ENCODE data around the gene CANT1.

Gene CANT1

DNA sequence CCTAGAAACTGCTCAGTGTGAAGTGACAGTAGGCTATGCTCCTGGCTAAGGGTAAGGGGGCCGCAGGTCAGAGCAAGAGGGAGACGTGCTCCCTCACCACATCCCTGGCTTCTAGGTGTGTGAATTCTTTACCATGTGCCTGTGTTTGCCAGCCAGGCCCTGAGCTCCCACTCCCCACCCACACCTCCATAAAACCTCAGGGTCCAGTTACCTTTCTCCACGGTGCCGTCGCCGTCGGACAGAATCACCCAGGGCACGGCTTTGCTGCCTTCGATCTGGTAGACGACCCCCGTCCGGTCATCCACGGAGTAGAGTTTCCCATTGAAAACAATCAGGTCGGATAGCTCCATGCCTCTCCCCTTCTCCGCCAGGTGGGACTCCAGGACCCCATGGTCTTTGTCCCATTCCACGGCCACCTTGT, 12.8 kb downstream of the CANT1 start:
- no peak overlapping the region for H3K27ac ChIP-seq (ENCODE audit: low read depth, low read length)
- H4K91ac ChIP-seq (ENCODE audit: low read depth, low read length), result no peak overlapping the region
- no peak overlapping the region for H2AK5ac ChIP-seq (ENCODE audit: low read length)
- no peak overlapping the region for H3K4ac ChIP-seq (ENCODE audit: low read depth, low read length)
- H3K27me3 ChIP-seq (ENCODE audit: insufficient read depth, low read length), result no peaks in the 10 kb centered on the region
- no peaks in the 10 kb centered on the region for H3K79me1 ChIP-seq (ENCODE audit: low read length)
- H2BK120ac ChIP-seq (ENCODE audit: insufficient read depth, low read length, poor library complexity), result no peak overlapping the region
- peaks cover 72 to 86% of the 10 kb centered on the region in 2 experiments for H3K36me3 ChIP-seq (ENCODE audit: control insufficient read depth in 1 of 2, insufficient read depth in 2 of 2, low read length in 2 of 2)
- H3K9ac ChIP-seq (ENCODE audit: low read length), result no peak overlapping the region
- no peaks in the 10 kb centered on the region for H3K79me2 ChIP-seq (ENCODE audit: control insufficient read depth, insufficient read depth, low read length, poor library complexity)
- no peak overlapping the region for H2AFZ ChIP-seq (ENCODE audit: insufficient read depth, low read length, poor library complexity)
- H3K23ac ChIP-seq (ENCODE audit: low read length), result no peak overlapping the region
- no peak for DNase-seq
- no peak overlapping the region for H3K4me2 ChIP-seq (ENCODE audit: low read length)
- no peaks in the 10 kb centered on the region for H3K4me1 ChIP-seq (ENCODE audit: control insufficient read depth in 1 of 2, insufficient read depth in 2 of 2, low read length in 2 of 2)
- H2BK5ac ChIP-seq (ENCODE audit: low read depth, low read length, poor library complexity), result no peak overlapping the region
- no peak overlapping the region for H3K18ac ChIP-seq (ENCODE audit: low read length)
- no peak overlapping the region for H3K4me3 ChIP-seq (ENCODE audit: low read depth, low read length)
- no peak overlapping the region for H4K12ac ChIP-seq (ENCODE audit: low read depth, low read length)
- no peak overlapping the region for H2BK12ac ChIP-seq (ENCODE audit: low read length)
- H3K14ac ChIP-seq (ENCODE audit: low read length), result no peak overlapping the region
- peaks cover 7% of the 10 kb centered on the region for H3K9me3 ChIP-seq (ENCODE audit: insufficient read depth, low read depth, low read length)
- no CpG with 5 or more reads among the region's 16 CpGs for WGBS (ENCODE audit: extremely low coverage, insufficient coverage, insufficient read length)
- no peak overlapping the region for H4K8ac ChIP-seq (ENCODE audit: low read depth, low read length)

DNA sequence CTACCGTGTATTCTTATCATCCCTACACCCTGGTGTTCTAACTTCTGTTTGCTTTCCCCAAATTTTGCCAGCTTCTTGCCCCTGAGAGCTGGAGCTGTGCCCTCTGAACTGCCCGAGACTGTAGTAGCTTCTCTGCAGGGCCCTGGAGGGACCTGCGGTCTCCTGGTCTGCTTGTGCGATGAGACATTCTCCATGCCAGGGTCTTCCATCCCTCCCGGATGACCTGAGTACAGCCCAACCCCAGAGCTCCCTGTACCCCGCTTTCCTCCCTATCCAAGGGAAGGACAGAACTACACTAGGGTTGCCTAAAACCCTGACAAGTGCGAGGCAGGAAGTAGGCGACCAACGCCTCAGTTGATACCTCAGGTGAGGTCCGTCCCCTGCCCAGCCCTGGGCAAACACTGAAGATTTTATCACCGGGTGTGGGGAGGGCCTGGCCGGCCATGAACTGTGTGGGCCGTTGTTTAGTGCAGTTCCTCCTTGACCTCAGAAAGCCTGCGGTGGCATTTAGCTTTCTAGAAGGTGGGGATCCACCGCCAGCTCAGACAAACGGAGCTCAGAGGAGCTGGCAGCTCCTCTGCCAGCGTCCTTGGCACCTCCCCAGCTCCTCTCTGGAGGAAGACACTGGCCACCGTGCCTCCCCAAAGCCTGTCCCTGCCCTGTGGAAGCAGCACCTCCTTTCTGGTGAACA, 13.7 kb downstream of the CANT1 start:
- Histone ChIP-seq H2AK5ac (ENCODE audit: low read length) (no peak overlapping the region), H3K36me3 (ENCODE audit: control insufficient read depth in 1 of 2, insufficient read depth in 2 of 2, low read length in 2 of 2) (peaks cover 80 to 90% of the 10 kb centered on the region in 2 experiments), H2BK12ac (ENCODE audit: low read length) (no peak overlapping the region), H2BK5ac (ENCODE audit: low read depth, low read length, poor library complexity) (no peak overlapping the region), H3K18ac (ENCODE audit: low read length) (no peak overlapping the region), H3K27ac (ENCODE audit: low read depth, low read length) (no peak overlapping the region), H3K4ac (ENCODE audit: low read depth, low read length) (no peak overlapping the region), H3K9ac (ENCODE audit: low read length) (no peak overlapping the region), H3K4me1 (ENCODE audit: control insufficient read depth in 1 of 2, insufficient read depth in 2 of 2, low read length in 2 of 2) (no peaks in the 10 kb centered on the region), H4K91ac (ENCODE audit: low read depth, low read length) (no peak overlapping the region), H3K79me1 (ENCODE audit: low read length) (no peaks in the 10 kb centered on the region), H2BK120ac (ENCODE audit: insufficient read depth, low read length, poor library complexity) (no peak overlapping the region), H2AFZ (ENCODE audit: insufficient read depth, low read length, poor library complexity) (no peak overlapping the region), H3K14ac (ENCODE audit: low read length) (no peak overlapping the region), H3K27me3 (ENCODE audit: insufficient read depth, low read length) (no peaks in the 10 kb centered on the region), H3K4me3 (ENCODE audit: low read depth, low read length) (no peak overlapping the region), H3K9me3 (ENCODE audit: insufficient read depth, low read depth, low read length) (peaks cover 7% of the 10 kb centered on the region), H3K4me2 (ENCODE audit: low read length) (no peak overlapping the region), H3K79me2 (ENCODE audit: control insufficient read depth, insufficient read depth, low read length, poor library complexity) (no peaks in the 10 kb centered on the region), H3K23ac (ENCODE audit: low read length) (no peak overlapping the region), H4K8ac (ENCODE audit: low read depth, low read length) (no peak overlapping the region), H4K12ac (ENCODE audit: low read depth, low read length) (no peak overlapping the region)
- DNase-seq, result no peak
- WGBS (ENCODE audit: extremely low coverage, insufficient coverage, insufficient read length), result no CpG with 5 or more reads among the region's 18 CpGs

GRCh38 chr17:78995022-78995760, 14.4 kb downstream of the CANT1 start:
- Histone ChIP-seq H3K14ac (ENCODE audit: low read length) (no peak overlapping the region), H2AK5ac (ENCODE audit: low read length) (no peak overlapping the region), H3K18ac (ENCODE audit: low read length) (no peak overlapping the region), H2BK5ac (ENCODE audit: low read depth, low read length, poor library complexity) (no peak overlapping the region), H4K8ac (ENCODE audit: low read depth, low read length) (no peak overlapping the region), H3K4me1 (ENCODE audit: control insufficient read depth in 1 of 2, insufficient read depth in 2 of 2, low read length in 2 of 2) (no peaks in the 10 kb centered on the region), H3K27me3 (ENCODE audit: insufficient read depth, low read length) (no peaks in the 10 kb centered on the region), H3K27ac (ENCODE audit: low read depth, low read length) (no peak overlapping the region), H3K23ac (ENCODE audit: low read length) (no peak overlapping the region), H2BK120ac (ENCODE audit: insufficient read depth, low read length, poor library complexity) (no peak overlapping the region), H3K4ac (ENCODE audit: low read depth, low read length) (no peak overlapping the region), H3K79me1 (ENCODE audit: low read length) (no peaks in the 10 kb centered on the region), H2BK12ac (ENCODE audit: low read length) (no peak overlapping the region), H2AFZ (ENCODE audit: insufficient read depth, low read length, poor library complexity) (no peak overlapping the region), H3K4me2 (ENCODE audit: low read length) (no peak overlapping the region), H3K9me3 (ENCODE audit: insufficient read depth, low read depth, low read length) (peaks cover 7% of the 10 kb centered on the region), H3K36me3 (ENCODE audit: control insufficient read depth in 1 of 2, insufficient read depth in 2 of 2, low read length in 2 of 2) (peaks cover 87 to 90% of the 10 kb centered on the region in 2 experiments), H3K79me2 (ENCODE audit: control insufficient read depth, insufficient read depth, low read length, poor library complexity) (no peaks in the 10 kb centered on the region), H4K91ac (ENCODE audit: low read depth, low read length) (no peak overlapping the region), H4K12ac (ENCODE audit: low read depth, low read length) (no peak overlapping the region), H3K9ac (ENCODE audit: low read length) (no peak overlapping the region), H3K4me3 (ENCODE audit: low read depth, low read length) (no peak overlapping the region)
- WGBS (ENCODE audit: extremely low coverage, insufficient coverage, insufficient read length), result no CpG with 5 or more reads among the region's 34 CpGs
- no peak for DNase-seq

- no peak overlapping the region for H3K23ac ChIP-seq (ENCODE audit: low read length)
- H3K27me3 ChIP-seq (ENCODE audit: insufficient read depth, low read length), result no peaks in the 10 kb centered on the region
- no peaks in the 10 kb centered on the region for H3K4me1 ChIP-seq (ENCODE audit: control insufficient read depth in 1 of 2, insufficient read depth in 2 of 2, low read length in 2 of 2)
- no peak overlapping the region for H2AFZ ChIP-seq (ENCODE audit: insufficient read depth, low read length, poor library complexity)
- DNase-seq, result no peak
- no peak overlapping the region for H2BK12ac ChIP-seq (ENCODE audit: low read length)
- WGBS (ENCODE audit: extremely low coverage, insufficient coverage, insufficient read length), result no CpG with 5 or more reads among the region's 22 CpGs
- H2BK5ac ChIP-seq (ENCODE audit: low read depth, low read length, poor library complexity), result no peak overlapping the region
- H4K91ac ChIP-seq (ENCODE audit: low read depth, low read length), result no peak overlapping the region
- peaks cover 84% of the 10 kb centered on the region in 2 experiments for H3K36me3 ChIP-seq (ENCODE audit: control insufficient read depth in 1 of 2, insufficient read depth in 2 of 2, low read length in 2 of 2)
- H2AK5ac ChIP-seq (ENCODE audit: low read length), result no peak overlapping the region
- no peak overlapping the region for H3K4me2 ChIP-seq (ENCODE audit: low read length)
- no peak overlapping the region for H3K4ac ChIP-seq (ENCODE audit: low read depth, low read length)
- no peak overlapping the region for H3K9ac ChIP-seq (ENCODE audit: low read length)
- no peak overlapping the region for H3K4me3 ChIP-seq (ENCODE audit: low read depth, low read length)
- H3K14ac ChIP-seq (ENCODE audit: low read length), result no peak overlapping the region
- no peak overlapping the region for H4K12ac ChIP-seq (ENCODE audit: low read depth, low read length)
- H2BK120ac ChIP-seq (ENCODE audit: insufficient read depth, low read length, poor library complexity), result no peak overlapping the region
- no peak overlapping the region for H4K8ac ChIP-seq (ENCODE audit: low read depth, low read length)
- H3K18ac ChIP-seq (ENCODE audit: low read length), result no peak overlapping the region
- no peaks in the 10 kb centered on the region for H3K79me1 ChIP-seq (ENCODE audit: low read length)
- H3K27ac ChIP-seq (ENCODE audit: low read depth, low read length), result no peak overlapping the region
- no peaks in the 10 kb centered on the region for H3K79me2 ChIP-seq (ENCODE audit: control insufficient read depth, insufficient read depth, low read length, poor library complexity)
- peaks cover 7% of the 10 kb centered on the region for H3K9me3 ChIP-seq (ENCODE audit: insufficient read depth, low read depth, low read length)
These were observed 15.4 kb downstream of the CANT1 start for GRCh38 chr17:78993981-78994671.
